Peyer's patch (tissue), 4 donors: ENCODE measurements around the gene ZBTB44. TPM values are rescaled to one million over a fixed set of nuclear protein-coding genes. Genes with fewer than 3 reads are reported as not detected.

Experiments
- DNase-seq, 3 donors: peaks; one replicate each; pipeline ENCODE4 v3.0.0-alpha.2; 2017 to 2019
- H3K27ac ChIP-seq, 4 donors: fragments of 200-600 bp; sonication (generic); one replicate each; pipeline ENCODE4 v1.5.1; 2016 to 2019
- H3K27me3 ChIP-seq, 2 donors: fragments of 200-600 bp; sonication (generic); one replicate each; pipeline ENCODE4 v1.5.1; 2019
- H3K36me3 ChIP-seq, 3 donors: fragments of 200-600 bp; sonication (generic); one replicate each; pipeline ENCODE4 v1.5.1; 2016 to 2019
- H3K4me1 ChIP-seq, 4 donors: fragments of 200-600 bp; sonication (generic); one replicate each; pipeline ENCODE4 v1.5.1; 2016 to 2019
- H3K4me3 ChIP-seq, 4 donors: fragments of 200-600 bp; sonication (generic); 1 replicate in 3 of 4; 2 replicates in 1 of 4; pipeline ENCODE4 v1.5.1; 2016 to 2019; ENCODE audit warnings: mild to moderate bottlenecking in 1 of 4
- H3K9me3 ChIP-seq, 4 donors: fragments of 200-600 bp; sonication (generic); one replicate each; pipeline ENCODE4 v1.5.1; 2016 to 2019; ENCODE audit warnings: mild to moderate bottlenecking in 1 of 4
- CTCF ChIP-seq, 6 experiments: fragments of 450-650 bp in 4 of 6; fragments of 200-600 bp in 2 of 6; sonication (generic) in 1 of 6; IDR thresholded peaks; one replicate each; pipeline ENCODE4 v1.5.1; 2017 to 2019; ENCODE audit warnings: antibody characterized with exemption in 6 of 6, mild to moderate bottlenecking in 3 of 6, moderate library complexity in 1 of 6
- POLR2A ChIP-seq, 2 donors: fragments of 450-650 bp; IDR thresholded peaks; one replicate each; pipeline ENCODE4 v1.5.1; 2017; ENCODE audit warnings: antibody characterized with exemption in 2 of 2, mild to moderate bottlenecking in 2 of 2, moderate library complexity in 2 of 2
- total RNA-seq, 4 donors: library from RNA; depleted of rRNA; stranded (reverse); fragments of >200 nt; gene quantifications; one replicate each; pipeline ENCODE4 v1.1.0, GENCODE V29; 2016

Gene ZBTB44
- total RNA-seq, 4 donors from 2014 or later: 39.2 to 113 (median 45.8) TPM

- no peaks in the 10 kb centered on the region for H3K9me3 ChIP-seq
These were observed 13.0 kb upstream of the ZBTB44 start for GRCh38 chr11:130327716-130328115.

GRCh38 chr11:130325691-130326090 lies 11.0 kb upstream of the ZBTB44 start:
- TF ChIP-seq POLR2A (IDR thresholded peaks at IDR 0.05) (no peak), CTCF (IDR thresholded peaks at IDR 0.05) (no peak)
- Histone ChIP-seq H3K27me3 (no peaks in the 10 kb centered on the region), H3K36me3 (no peaks in the 10 kb centered on the region), H3K27ac (no peak overlapping the region), H3K4me1 (no peaks in the 10 kb centered on the region), H3K9me3 (no peaks in the 10 kb centered on the region), H3K4me3 (no peak overlapping the region)
- no peak for DNase-seq

More at GRCh38 chr11:130327716-130328115, 13.0 kb upstream of the ZBTB44 start:
- Histone ChIP-seq H3K4me1 (no peaks in the 10 kb centered on the region), H3K4me3 (no peak overlapping the region), H3K27me3 (no peaks in the 10 kb centered on the region), H3K27ac (no peak overlapping the region), H3K36me3 (no peaks in the 10 kb centered on the region)
- TF ChIP-seq POLR2A (IDR thresholded peaks at IDR 0.05) (no peak), CTCF (IDR thresholded peaks at IDR 0.05) (no peak)
- no peak for DNase-seq

- no peaks in the 10 kb centered on the region for H3K9me3 ChIP-seq
- no peaks in the 10 kb centered on the region for H3K36me3 ChIP-seq
- H3K27me3 ChIP-seq: no peaks in the 10 kb centered on the region
- no peaks in the 10 kb centered on the region for H3K4me1 ChIP-seq
- H3K4me3 ChIP-seq: no peak overlapping the region
- H3K27ac ChIP-seq: no peak overlapping the region
- DNase-seq: no peak
- TF ChIP-seq POLR2A (IDR thresholded peaks at IDR 0.05): no peak
- TF ChIP-seq CTCF (IDR thresholded peaks at IDR 0.05): no peak
These were observed 9.0 kb upstream of the ZBTB44 start for GRCh38 chr11:130323452-130324450.

- Histone ChIP-seq H3K4me3 (no peak overlapping the region), H3K27ac (no peak overlapping the region), H3K36me3 (no peaks in the 10 kb centered on the region), H3K9me3 (no peaks in the 10 kb centered on the region), H3K27me3 (no peaks in the 10 kb centered on the region), H3K4me1 (no peaks in the 10 kb centered on the region)
- TF ChIP-seq CTCF (IDR thresholded peaks at IDR 0.05) (no peak), POLR2A (IDR thresholded peaks at IDR 0.05) (no peak)
- no peak for DNase-seq
These were observed 7.4 kb upstream of the ZBTB44 start for GRCh38 chr11:130322126-130322525.

GRCh38 chr11:130318031-130318673 lies 3.4 kb upstream of the ZBTB44 start:
- DNase-seq: no peak
- H3K27ac ChIP-seq: no peak overlapping the region
- peaks cover 0 to 2% (median under 1%) of the 10 kb centered on the region in 4 donors for H3K4me1 ChIP-seq
- H3K4me3 ChIP-seq: no peak overlapping the region
- no peaks in the 10 kb centered on the region for H3K9me3 ChIP-seq
- no peaks in the 10 kb centered on the region for H3K27me3 ChIP-seq
- H3K36me3 ChIP-seq: no peaks in the 10 kb centered on the region
- TF ChIP-seq CTCF (IDR thresholded peaks at IDR 0.05) (no peak), POLR2A (IDR thresholded peaks at IDR 0.05) (no peak)
